Measurements from ENCODE around the gene OTOG.

Gene OTOG

GRCh38 chr11:17519061-17519885 lies 27.8 kb upstream of the OTOG start:
- Histone ChIP-seq H2AFZ (ENCODE audit: low read length) (no peak overlapping the region), H4K20me1 (ENCODE audit: insufficient read depth, low read length, poor library complexity, severe bottlenecking) (no peaks in the 10 kb centered on the region), H3K27me3 (ENCODE audit: insufficient read depth, low read length, poor library complexity, severe bottlenecking) (no peaks in the 10 kb centered on the region), H3K9ac (ENCODE audit: low read depth, low read length, poor library complexity, severe bottlenecking) (no peak overlapping the region), H3K4me1 (ENCODE audit: insufficient read depth, low read length, poor library complexity, severe bottlenecking) (no peaks in the 10 kb centered on the region), H3K36me3 (ENCODE audit: insufficient read depth, low read length) (no peaks in the 10 kb centered on the region), H3K9me3 (ENCODE audit: insufficient read depth, low read depth, low read length) (no peaks in the 10 kb centered on the region), H3K4me3 (ENCODE audit: low read length, poor library complexity, severe bottlenecking) (no peak overlapping the region), H3K4me2 (ENCODE audit: low read depth, low read length, poor library complexity, severe bottlenecking) (no peak overlapping the region), H3K9me2 (replicated peaks; ENCODE audit: low read depth, low read length) (no peaks in the 10 kb centered on the region), H3K79me2 (ENCODE audit: insufficient read depth, low read length) (no peaks in the 10 kb centered on the region), H3F3A (ENCODE audit: low read depth) (no peaks in the 10 kb centered on the region)
- no peak for TF ChIP-seq EZH2phosphoT487 (IDR thresholded peaks at IDR 0.05; ENCODE audit: borderline replicate concordance)
- TF ChIP-seq CTCF (conservative IDR thresholded peaks at IDR 0.05; ENCODE audit: low read length) = no peak

GRCh38 chr11:17521106-17521900 lies 25.8 kb upstream of the OTOG start:
- no peak overlapping the region for H2AFZ ChIP-seq (ENCODE audit: low read length)
- H3K4me3 ChIP-seq (ENCODE audit: low read length, poor library complexity, severe bottlenecking) = no peak overlapping the region
- no peaks in the 10 kb centered on the region for H3K36me3 ChIP-seq (ENCODE audit: insufficient read depth, low read length)
- H3F3A ChIP-seq (ENCODE audit: low read depth) = no peaks in the 10 kb centered on the region
- H4K20me1 ChIP-seq (ENCODE audit: insufficient read depth, low read length, poor library complexity, severe bottlenecking) = no peaks in the 10 kb centered on the region
- H3K9ac ChIP-seq (ENCODE audit: low read depth, low read length, poor library complexity, severe bottlenecking) = no peak overlapping the region
- no peaks in the 10 kb centered on the region for H3K79me2 ChIP-seq (ENCODE audit: insufficient read depth, low read length)
- H3K9me3 ChIP-seq (ENCODE audit: insufficient read depth, low read depth, low read length) = no peaks in the 10 kb centered on the region
- H3K4me1 ChIP-seq (ENCODE audit: insufficient read depth, low read length, poor library complexity, severe bottlenecking) = no peaks in the 10 kb centered on the region
- no peak overlapping the region for H3K4me2 ChIP-seq (ENCODE audit: low read depth, low read length, poor library complexity, severe bottlenecking)
- no peaks in the 10 kb centered on the region for H3K9me2 ChIP-seq (replicated peaks; ENCODE audit: low read depth, low read length)
- no peak for TF ChIP-seq CTCF (conservative IDR thresholded peaks at IDR 0.05; ENCODE audit: low read length)
- H3K27me3 ChIP-seq (ENCODE audit: insufficient read depth, low read length, poor library complexity, severe bottlenecking) = no peaks in the 10 kb centered on the region

GRCh38 chr11:17522655-17523054 lies 24.4 kb upstream of the OTOG start:
- Histone ChIP-seq H3K9ac (ENCODE audit: low read depth, low read length, poor library complexity, severe bottlenecking) (no peak overlapping the region), H3K4me1 (ENCODE audit: insufficient read depth, low read length, poor library complexity, severe bottlenecking) (no peaks in the 10 kb centered on the region)
- TF ChIP-seq CTCF (conservative IDR thresholded peaks at IDR 0.05; ENCODE audit: low read length) (no peak), EZH2phosphoT487 (IDR thresholded peaks at IDR 0.05; ENCODE audit: borderline replicate concordance) (no peak)

More at GRCh38 chr11:17522655-17523054, 24.4 kb upstream of the OTOG start:
- Histone ChIP-seq H3K27me3 (ENCODE audit: insufficient read depth, low read length, poor library complexity, severe bottlenecking) (no peaks in the 10 kb centered on the region), H3K4me3 (ENCODE audit: low read length, poor library complexity, severe bottlenecking) (no peak overlapping the region), H3K79me2 (ENCODE audit: insufficient read depth, low read length) (no peaks in the 10 kb centered on the region), H3K9me2 (replicated peaks; ENCODE audit: low read depth, low read length) (no peaks in the 10 kb centered on the region), H4K20me1 (ENCODE audit: insufficient read depth, low read length, poor library complexity, severe bottlenecking) (no peaks in the 10 kb centered on the region), H3K4me2 (ENCODE audit: low read depth, low read length, poor library complexity, severe bottlenecking) (no peak overlapping the region), H2AFZ (ENCODE audit: low read length) (no peak overlapping the region), H3F3A (ENCODE audit: low read depth) (no peaks in the 10 kb centered on the region), H3K9me3 (ENCODE audit: insufficient read depth, low read depth, low read length) (no peaks in the 10 kb centered on the region), H3K36me3 (ENCODE audit: insufficient read depth, low read length) (no peaks in the 10 kb centered on the region)
